ENCODE data around the gene ZBTB26. TPM values are rescaled to one million over a fixed set of nuclear protein-coding genes. Genes with fewer than 3 reads are reported as not detected.

The ZBTB26 gene, protein sequence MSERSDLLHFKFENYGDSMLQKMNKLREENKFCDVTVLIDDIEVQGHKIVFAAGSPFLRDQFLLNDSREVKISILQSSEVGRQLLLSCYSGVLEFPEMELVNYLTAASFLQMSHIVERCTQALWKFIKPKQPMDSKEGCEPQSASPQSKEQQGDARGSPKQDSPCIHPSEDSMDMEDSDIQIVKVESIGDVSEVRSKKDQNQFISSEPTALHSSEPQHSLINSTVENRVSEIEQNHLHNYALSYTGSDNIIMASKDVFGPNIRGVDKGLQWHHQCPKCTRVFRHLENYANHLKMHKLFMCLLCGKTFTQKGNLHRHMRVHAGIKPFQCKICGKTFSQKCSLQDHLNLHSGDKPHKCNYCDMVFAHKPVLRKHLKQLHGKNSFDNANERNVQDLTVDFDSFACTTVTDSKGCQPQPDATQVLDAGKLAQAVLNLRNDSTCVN
- 6.2 TPM for total RNA-seq
- 1 to 10 TPM; 6.6 to 8.0 (median 7.5) TPM for polyA plus RNA-seq (ENCODE audit: insufficient read depth in 1 of 8, insufficient read length in 8 of 8, low replicate concordance in 1 of 8)
- long read RNA-seq, donor 1, result 0 reads
- long read RNA-seq, donor 2, result 0 reads
- long read RNA-seq, donor 3, full-length matches to known transcripts, result 1 of 1 reads
- long read RNA-seq, donor 3, partial matches to known transcripts, result 0 of 1 reads
- long read RNA-seq, donor 3, other reads (novel, unspliced or antisense), result 0 of 1 reads
- long read RNA-seq, donor 4, full-length matches to known transcripts, result 2 of 2 reads
- long read RNA-seq, donor 4, partial matches to known transcripts, result 0 of 2 reads
- long read RNA-seq, donor 4, other reads (novel, unspliced or antisense), result 0 of 2 reads
- long read RNA-seq, donor 5, full-length matches to known transcripts, result 4 of 4 reads
- long read RNA-seq, donor 5, partial matches to known transcripts, result 0 of 4 reads
- long read RNA-seq, donor 5, other reads (novel, unspliced or antisense), result 0 of 4 reads
- long read RNA-seq, donor 6, full-length matches to known transcripts, result 5 of 5 reads
- long read RNA-seq, donor 6, partial matches to known transcripts, result 0 of 5 reads
- long read RNA-seq, donor 6, other reads (novel, unspliced or antisense), result 0 of 5 reads
- long read RNA-seq, donor 7, full-length matches to known transcripts, result 5 of 5 reads
- long read RNA-seq, donor 7, partial matches to known transcripts, result 0 of 5 reads
- long read RNA-seq, donor 7, other reads (novel, unspliced or antisense), result 0 of 5 reads
- long read RNA-seq, donor 8, full-length matches to known transcripts, result 1 of 1 reads
- long read RNA-seq, donor 8, partial matches to known transcripts, result 0 of 1 reads
- long read RNA-seq, donor 8, other reads (novel, unspliced or antisense), result 0 of 1 reads
- long read RNA-seq, donor 9, full-length matches to known transcripts, result 1 of 1 reads
- long read RNA-seq, donor 9, partial matches to known transcripts, result 0 of 1 reads
- long read RNA-seq, donor 9, other reads (novel, unspliced or antisense), result 0 of 1 reads
- long read RNA-seq, donor 10, full-length matches to known transcripts, result 2 of 2 reads
- long read RNA-seq, donor 10, partial matches to known transcripts, result 0 of 2 reads
- long read RNA-seq, donor 10, other reads (novel, unspliced or antisense), result 0 of 2 reads
- long read RNA-seq, donor 11, full-length matches to known transcripts, result 1 of 1 reads
- long read RNA-seq, donor 11, partial matches to known transcripts, result 0 of 1 reads
- long read RNA-seq, donor 11, other reads (novel, unspliced or antisense), result 0 of 1 reads

DNA sequence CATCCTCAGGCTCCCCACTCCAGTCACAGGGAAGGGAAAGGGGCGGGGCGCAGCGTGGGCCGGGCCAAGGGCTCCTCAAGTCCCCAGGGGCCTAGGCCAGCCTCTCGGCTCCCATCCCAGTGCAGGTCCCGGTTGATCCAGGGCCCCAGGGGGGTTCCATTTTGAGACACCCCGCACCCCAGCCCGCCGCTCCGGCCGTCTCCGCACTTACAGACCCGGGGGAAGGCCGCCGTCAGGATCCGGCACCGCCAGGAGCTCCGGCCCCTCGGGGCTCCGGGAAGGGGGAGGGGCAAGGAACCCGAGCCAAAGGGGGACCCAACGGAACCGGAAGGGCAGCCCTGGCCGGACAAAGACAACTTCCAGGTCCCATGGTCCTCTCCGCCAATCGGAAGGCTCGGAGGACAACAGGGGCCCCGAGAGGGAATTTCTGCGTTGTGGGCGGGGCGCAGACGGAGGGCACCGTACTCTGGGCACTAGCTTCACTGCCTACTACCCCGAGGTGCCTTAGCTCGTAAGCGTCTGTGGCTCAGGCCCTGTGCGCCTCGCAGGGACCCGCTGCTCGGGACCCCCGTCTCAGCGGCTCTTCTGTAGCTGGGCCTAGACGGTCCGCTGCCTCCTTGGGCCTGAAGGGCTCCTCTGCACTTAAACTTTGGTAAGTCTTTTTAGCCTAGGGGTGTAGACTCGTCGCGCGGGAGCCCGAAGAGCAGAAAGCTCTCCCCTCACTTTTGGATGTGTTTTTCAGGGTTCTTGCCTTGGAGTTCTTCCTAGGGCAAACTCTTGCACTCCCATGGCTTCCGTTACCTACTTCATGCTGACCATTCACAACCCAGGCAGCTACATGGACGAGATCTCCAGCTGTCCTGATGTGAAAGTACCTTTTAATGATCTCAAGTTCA is at the start of gene ZBTB26:
TSS of gene ZBTB26 (minus strand) at position 287 of the 896 bp plus-strand sequence. CDS start 11,578 bp downstream, outside the sequence.
- H3K27ac ChIP-seq (ENCODE audit: low read length), result peak within 1 kb of the TSS; percentile 97
- peaks cover 4% of the 10 kb centered on the region for H3K36me3 ChIP-seq (ENCODE audit: control insufficient read depth, insufficient read depth, low read length)
- peak within 1 kb of the TSS; percentile 98 for H3K4me3 ChIP-seq (ENCODE audit: low read length)
- H3K9me3 ChIP-seq (replicated peaks; ENCODE audit: control insufficient read depth, low read depth, low read length), result no peaks in the 10 kb centered on the region
- H3K27me3 ChIP-seq (ENCODE audit: control insufficient read depth, insufficient read depth, low read length), result no peaks in the 10 kb centered on the region
- 0% methylated on average over 37 of the region's 51 CpGs for WGBS (ENCODE audit: insufficient coverage)
- peaks cover 8% of the 10 kb centered on the region for H3K4me1 ChIP-seq (ENCODE audit: control insufficient read depth, insufficient read depth, low read length)
- peak; percentile 98 for DNase-seq

DNA sequence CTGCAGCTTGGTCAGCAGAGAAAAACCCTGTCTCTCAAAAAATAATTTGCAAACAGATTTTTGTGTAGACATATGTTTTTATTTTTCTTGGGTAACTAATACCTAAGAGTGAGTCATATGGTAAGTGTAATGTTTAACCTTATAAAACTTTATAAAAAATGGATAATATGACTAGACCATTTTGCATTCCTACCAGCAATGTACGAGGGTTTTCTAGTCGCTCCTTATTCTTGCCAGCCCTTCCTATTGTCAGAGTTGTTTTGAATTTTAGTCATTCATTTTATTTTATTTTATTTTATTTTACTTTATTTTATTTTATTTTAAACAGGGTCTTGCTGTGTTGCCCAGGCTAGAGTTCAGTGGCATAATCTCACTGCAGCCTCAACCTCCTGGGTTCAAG is 47.3 kb upstream of the ZBTB26 start:
- Histone ChIP-seq H3K9me3 (replicated peaks; ENCODE audit: control insufficient read depth, low read depth, low read length) (no peaks in the 10 kb centered on the region), H3K4me1 (ENCODE audit: control insufficient read depth, insufficient read depth, low read length) (no peaks in the 10 kb centered on the region), H3K27me3 (ENCODE audit: control insufficient read depth, insufficient read depth, low read length) (no peaks in the 10 kb centered on the region), H3K36me3 (ENCODE audit: control insufficient read depth, insufficient read depth, low read length) (no peaks in the 10 kb centered on the region), H3K27ac (ENCODE audit: low read length) (no peak overlapping the region), H3K4me3 (ENCODE audit: low read length) (no peak overlapping the region)
- no CpG with 5 or more reads among the region's 2 CpGs for WGBS (ENCODE audit: insufficient coverage)
- no peak for DNase-seq

DNA sequence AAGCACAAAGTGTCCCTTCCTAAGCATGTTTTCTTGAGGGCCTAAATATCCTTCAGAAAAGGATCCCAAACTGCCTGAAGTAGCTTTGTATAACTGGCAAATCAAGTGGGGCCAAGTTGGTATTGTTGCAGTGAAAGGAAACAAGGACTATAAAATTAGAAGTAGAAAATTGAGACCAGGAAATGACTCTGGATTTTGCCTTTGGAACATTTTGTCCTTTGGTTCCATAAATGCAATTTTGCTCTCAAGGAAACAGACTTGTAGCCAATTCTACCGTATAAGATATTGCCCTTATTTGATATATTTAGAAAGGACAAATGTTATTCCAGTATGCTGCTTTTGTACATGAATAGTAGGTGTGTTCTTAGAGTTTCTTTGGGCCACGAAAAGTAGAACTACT is 43.9 kb upstream of the ZBTB26 start:
- Histone ChIP-seq H3K27ac (ENCODE audit: low read length) (no peak overlapping the region), H3K27me3 (ENCODE audit: control insufficient read depth, insufficient read depth, low read length) (no peaks in the 10 kb centered on the region)
- no CpG with 5 or more reads among the region's 2 CpGs for whole genome bisulfite sequencing (ENCODE audit: insufficient coverage)

DNA sequence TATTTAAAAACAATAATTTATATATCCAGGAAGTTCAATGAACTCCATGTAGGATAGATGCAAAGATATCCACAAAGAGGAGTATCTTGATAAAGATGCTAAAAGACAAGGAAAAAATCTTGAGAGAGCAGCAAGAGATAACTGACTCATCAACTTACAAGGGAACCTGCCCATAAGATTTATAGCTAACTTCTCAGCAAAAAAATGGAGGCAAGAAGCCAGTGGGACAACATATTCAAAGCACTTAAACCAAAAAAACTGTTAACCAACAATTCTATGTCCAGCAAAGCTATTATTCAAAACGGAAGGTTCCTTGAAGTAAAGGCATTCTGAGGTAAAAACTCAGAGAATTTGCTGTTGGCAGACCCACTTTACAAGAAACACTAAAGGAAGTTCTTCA is 29.8 kb upstream of the ZBTB26 start:
- DNase-seq, result no peak
- WGBS (ENCODE audit: insufficient coverage), result no CpG with 5 or more reads among the region's 1 CpG
- Histone ChIP-seq H3K4me3 (ENCODE audit: low read length) (no peak overlapping the region), H3K4me1 (ENCODE audit: control insufficient read depth, insufficient read depth, low read length) (no peaks in the 10 kb centered on the region), H3K27me3 (ENCODE audit: control insufficient read depth, insufficient read depth, low read length) (no peaks in the 10 kb centered on the region), H3K27ac (ENCODE audit: low read length) (no peak overlapping the region), H3K9me3 (replicated peaks; ENCODE audit: control insufficient read depth, low read depth, low read length) (no peaks in the 10 kb centered on the region), H3K36me3 (ENCODE audit: control insufficient read depth, insufficient read depth, low read length) (peaks cover 15% of the 10 kb centered on the region)

More for the DNA sequence above, 43.9 kb upstream of the ZBTB26 start:
- peaks cover 6% of the 10 kb centered on the region for H3K36me3 ChIP-seq (ENCODE audit: control insufficient read depth, insufficient read depth, low read length)
- H3K4me1 ChIP-seq (ENCODE audit: control insufficient read depth, insufficient read depth, low read length), result no peaks in the 10 kb centered on the region
- H3K4me3 ChIP-seq (ENCODE audit: low read length), result no peak overlapping the region
- no peaks in the 10 kb centered on the region for H3K9me3 ChIP-seq (replicated peaks; ENCODE audit: control insufficient read depth, low read depth, low read length)
- DNase-seq, result no peak

DNA sequence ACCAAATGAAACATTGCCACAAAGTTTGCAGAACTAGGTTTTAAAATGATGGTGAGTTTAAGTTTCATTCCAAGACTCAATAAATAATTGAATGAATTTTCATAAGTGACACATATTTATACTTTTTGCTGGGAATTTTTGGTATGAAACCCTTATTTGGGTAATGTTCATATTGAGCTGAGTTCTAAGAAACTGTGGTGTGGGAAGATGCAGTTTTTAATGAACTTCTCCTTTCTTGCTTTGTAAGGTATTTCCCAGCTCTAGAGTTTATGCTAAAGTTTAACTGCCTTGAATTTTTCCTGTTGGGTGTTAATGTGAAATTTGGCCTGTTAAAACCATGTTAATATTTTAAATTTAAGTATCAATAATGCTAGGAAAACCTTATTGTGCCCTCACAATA is 24.6 kb upstream of the ZBTB26 start:
- H3K4me1 ChIP-seq (ENCODE audit: control insufficient read depth, insufficient read depth, low read length), result no peaks in the 10 kb centered on the region
- H3K27me3 ChIP-seq (ENCODE audit: control insufficient read depth, insufficient read depth, low read length), result no peaks in the 10 kb centered on the region
- H3K36me3 ChIP-seq (ENCODE audit: control insufficient read depth, insufficient read depth, low read length), result peaks cover 11% of the 10 kb centered on the region
- no peaks in the 10 kb centered on the region for H3K9me3 ChIP-seq (replicated peaks; ENCODE audit: control insufficient read depth, low read depth, low read length)
- DNase-seq, result no peak
- no peak overlapping the region for H3K4me3 ChIP-seq (ENCODE audit: low read length)
- H3K27ac ChIP-seq (ENCODE audit: low read length), result no peak overlapping the region

DNA sequence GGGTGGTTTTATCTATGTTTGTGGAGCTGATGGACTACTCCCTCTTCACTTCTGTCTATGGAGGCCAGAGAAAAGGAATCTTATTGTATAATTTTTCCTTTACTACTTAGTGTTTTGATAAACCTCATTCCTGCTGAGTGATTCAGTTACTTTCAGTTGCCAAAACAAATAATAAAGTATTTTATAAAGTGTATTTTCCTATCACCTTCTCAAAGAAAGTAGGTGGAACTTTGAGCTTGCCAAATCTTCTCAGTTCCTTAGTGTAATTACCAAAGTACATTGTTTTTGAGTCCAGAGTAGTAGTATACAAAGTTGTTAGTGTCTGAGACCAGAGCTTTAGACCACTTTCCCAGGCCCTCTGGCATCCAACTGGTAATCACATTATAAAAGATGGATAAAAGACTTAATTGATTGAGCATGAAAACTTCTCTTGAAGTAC is 23.0 kb upstream of the ZBTB26 start:
- Histone ChIP-seq H3K4me1 (ENCODE audit: control insufficient read depth, insufficient read depth, low read length) (no peaks in the 10 kb centered on the region), H3K9me3 (replicated peaks; ENCODE audit: control insufficient read depth, low read depth, low read length) (no peaks in the 10 kb centered on the region), H3K4me3 (ENCODE audit: low read length) (no peak overlapping the region), H3K27me3 (ENCODE audit: control insufficient read depth, insufficient read depth, low read length) (no peaks in the 10 kb centered on the region), H3K27ac (ENCODE audit: low read length) (no peak overlapping the region), H3K36me3 (ENCODE audit: control insufficient read depth, insufficient read depth, low read length) (peaks cover 2% of the 10 kb centered on the region)
- no peak for DNase-seq

DNA sequence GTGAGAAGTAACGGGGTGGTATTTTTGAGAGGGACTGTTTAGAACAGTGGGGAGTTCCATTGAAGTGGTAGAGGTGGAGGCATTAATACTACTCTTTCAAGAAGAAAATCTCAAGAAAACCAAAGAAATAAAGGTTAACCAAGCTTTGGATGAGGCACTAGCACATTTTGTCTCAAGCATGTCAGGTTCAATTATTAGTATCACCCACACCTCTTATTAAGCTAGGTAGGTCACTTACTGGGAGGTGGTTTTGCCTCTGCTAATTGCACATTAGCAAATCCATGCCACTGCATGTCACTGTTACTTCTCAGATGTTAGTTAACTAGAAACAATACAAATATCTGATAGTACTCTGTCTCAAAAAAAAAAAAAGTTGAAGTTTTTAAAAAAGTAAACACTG is 19.7 kb upstream of the ZBTB26 start:
- H3K27me3 ChIP-seq (ENCODE audit: control insufficient read depth, insufficient read depth, low read length), result no peaks in the 10 kb centered on the region
- no peaks in the 10 kb centered on the region for H3K36me3 ChIP-seq (ENCODE audit: control insufficient read depth, insufficient read depth, low read length)
- H3K9me3 ChIP-seq (replicated peaks; ENCODE audit: control insufficient read depth, low read depth, low read length), result no peaks in the 10 kb centered on the region
- no peak for DNase-seq
- H3K4me3 ChIP-seq (ENCODE audit: low read length), result no peak overlapping the region
- no peaks in the 10 kb centered on the region for H3K4me1 ChIP-seq (ENCODE audit: control insufficient read depth, insufficient read depth, low read length)
- WGBS (ENCODE audit: insufficient coverage), result no CpG with 5 or more reads among the region's 1 CpG
- no peak overlapping the region for H3K27ac ChIP-seq (ENCODE audit: low read length)

DNA sequence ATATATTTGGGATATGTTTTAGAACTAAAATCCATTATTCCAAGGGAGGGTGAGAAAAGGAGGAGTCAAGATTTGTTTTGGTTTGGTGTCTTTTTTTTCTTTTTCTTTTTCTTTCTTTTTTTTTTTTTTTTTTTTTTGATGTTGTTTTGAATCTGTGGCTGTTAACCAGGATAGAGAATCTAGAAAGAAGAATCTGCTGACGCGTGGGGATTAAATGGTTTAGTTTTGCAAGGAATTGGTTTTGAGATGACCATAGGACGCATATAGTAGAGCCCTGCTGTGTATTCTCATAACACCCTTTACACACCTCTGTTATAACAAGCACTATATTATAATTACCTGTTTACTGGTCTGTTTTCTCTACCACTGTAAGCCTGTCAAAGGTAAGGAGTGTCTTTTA is 19.0 kb upstream of the ZBTB26 start:
- no CpG with 5 or more reads among the region's 3 CpGs for WGBS (ENCODE audit: insufficient coverage)
- no peak for DNase-seq
- no peaks in the 10 kb centered on the region for H3K27me3 ChIP-seq (ENCODE audit: control insufficient read depth, insufficient read depth, low read length)
- no peaks in the 10 kb centered on the region for H3K4me1 ChIP-seq (ENCODE audit: control insufficient read depth, insufficient read depth, low read length)
- no peaks in the 10 kb centered on the region for H3K9me3 ChIP-seq (replicated peaks; ENCODE audit: control insufficient read depth, low read depth, low read length)
- no peak overlapping the region for H3K27ac ChIP-seq (ENCODE audit: low read length)
- H3K36me3 ChIP-seq (ENCODE audit: control insufficient read depth, insufficient read depth, low read length), result no peaks in the 10 kb centered on the region
- no peak overlapping the region for H3K4me3 ChIP-seq (ENCODE audit: low read length)

DNA sequence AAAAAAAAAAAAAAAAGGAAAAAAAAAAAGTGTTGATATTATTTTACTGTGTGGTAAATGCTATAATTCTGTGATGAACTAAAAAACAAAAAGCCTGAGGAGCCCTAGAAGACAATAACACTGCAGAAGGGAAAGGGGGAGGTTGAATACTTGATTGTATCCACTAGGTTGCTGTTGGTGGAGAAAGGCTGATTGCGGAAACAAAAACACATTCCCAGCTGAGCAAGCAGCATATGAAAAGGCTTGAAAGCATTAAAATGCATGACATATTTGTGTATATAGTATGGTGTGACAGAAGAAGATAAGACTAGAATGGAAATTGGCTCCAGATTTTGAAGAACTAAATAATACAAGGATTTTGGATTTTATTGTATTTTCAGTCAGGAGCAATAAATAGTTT is 18.4 kb upstream of the ZBTB26 start:
- Histone ChIP-seq H3K27me3 (ENCODE audit: control insufficient read depth, insufficient read depth, low read length) (no peaks in the 10 kb centered on the region), H3K4me1 (ENCODE audit: control insufficient read depth, insufficient read depth, low read length) (no peaks in the 10 kb centered on the region), H3K36me3 (ENCODE audit: control insufficient read depth, insufficient read depth, low read length) (no peaks in the 10 kb centered on the region), H3K27ac (ENCODE audit: low read length) (no peak overlapping the region), H3K4me3 (ENCODE audit: low read length) (no peak overlapping the region), H3K9me3 (replicated peaks; ENCODE audit: control insufficient read depth, low read depth, low read length) (no peaks in the 10 kb centered on the region)
- WGBS (ENCODE audit: insufficient coverage), result 82% methylated on average over 1 of the region's 1 CpG
- no peak for DNase-seq

All from muscle of leg (tissue), 16 donors.